CD4-positive, alpha-beta T cell treated with Interleukin-4 for 1 hour (primary cell): ENCODE results near the gene REELD1.

Experiments used
- DNase-seq, 2 donors: peaks; one replicate each; pipeline ENCODE4 v3.0.0-alpha.2; 2020 to 2022

The REELD1 gene

DNA sequence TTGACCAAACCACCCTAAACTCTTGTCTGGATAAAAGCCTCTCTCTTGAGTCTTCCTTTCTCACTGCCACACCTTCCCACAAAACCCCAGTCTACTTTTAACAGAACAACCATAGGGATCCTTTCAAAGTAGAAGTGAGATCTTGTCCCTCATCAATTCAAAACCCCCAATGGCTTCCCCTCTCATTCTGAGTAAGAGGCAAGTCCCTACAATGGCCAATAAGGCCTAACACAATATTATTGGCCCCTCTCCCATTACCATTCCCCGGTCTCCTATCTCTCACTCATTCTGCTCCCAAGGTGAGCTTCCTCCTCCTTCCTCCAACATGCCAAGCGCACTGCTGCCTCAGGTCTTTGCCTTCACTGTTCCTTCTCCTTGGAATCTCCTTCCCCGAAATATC, 57.1 kb downstream of the REELD1 start:
- DNase-seq: no peak

GRCh38 chr4:146273204-146273901, 59.0 kb downstream of the REELD1 start:
- DNase-seq: no peak

DNA sequence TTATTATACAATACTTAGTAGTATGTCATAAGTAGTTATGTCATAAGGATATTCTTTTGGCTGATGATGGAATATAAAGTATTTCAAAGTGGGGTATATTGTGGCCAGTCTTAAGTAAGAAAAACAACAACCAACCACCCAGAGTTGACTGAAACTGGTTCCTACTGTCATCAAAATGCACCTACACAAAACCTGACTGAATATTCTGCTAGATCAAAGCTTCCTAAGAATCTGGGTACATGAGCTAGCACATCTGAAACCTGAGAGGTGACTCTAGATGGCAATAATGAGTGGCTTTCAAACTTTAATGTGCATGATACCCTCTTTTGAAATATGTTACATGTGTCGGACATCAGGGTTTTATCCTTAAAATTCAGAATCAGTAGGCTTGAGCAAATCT, 60.4 kb downstream of the REELD1 start:
- DNase-seq: no peak

DNA sequence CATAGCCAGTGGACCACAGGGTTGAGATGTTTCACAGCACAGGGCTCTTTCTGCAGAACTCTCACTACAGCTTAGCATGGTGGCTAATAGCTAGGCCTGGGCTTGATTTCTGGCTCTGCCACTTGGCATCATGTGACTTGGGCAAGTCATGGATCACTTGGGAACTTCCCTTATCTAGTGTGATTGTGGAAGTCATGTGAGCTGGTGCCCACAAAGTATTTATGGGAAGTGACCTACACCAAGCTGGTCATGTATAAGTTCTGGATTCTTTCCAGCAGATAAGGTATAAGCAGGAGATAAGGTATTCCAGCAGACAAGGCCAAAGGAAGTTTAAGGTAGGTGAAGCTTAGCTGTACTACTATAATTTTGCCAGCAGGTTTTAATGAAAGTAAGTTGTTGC, 61.0 kb downstream of the REELD1 start:
- peak in 1 of 2 donors; percentile 11 for DNase-seq

DNA sequence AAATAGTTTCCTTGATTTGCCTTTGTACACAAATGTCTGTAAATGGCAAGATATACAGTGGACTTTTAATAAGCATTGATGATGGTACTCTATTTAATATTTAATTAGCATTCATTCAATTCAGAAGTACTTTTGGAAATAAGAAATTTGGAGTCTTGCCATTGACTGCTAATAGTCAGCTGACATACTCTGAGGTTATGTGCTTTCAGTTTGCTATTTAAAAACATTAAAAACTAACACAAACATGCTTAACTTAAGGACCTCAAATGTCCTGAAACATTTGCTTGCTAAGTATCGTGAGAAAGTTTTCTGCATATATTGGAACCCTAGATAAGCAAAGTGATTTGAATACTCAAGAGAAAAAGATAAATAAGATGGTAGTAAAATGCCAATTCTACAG, 64.6 kb downstream of the REELD1 start:
- no peak for DNase-seq
